Mesenchymal stem cell (in vitro differentiated cells and primary cell): ENCODE data around the gene LHFPL6.

ENCODE experiments used
- DNase-seq: peaks from one replicate; pipeline ENCODE4 v3.0.0-alpha.2; 2013
- H2AFZ ChIP-seq: one replicate; pipeline ENCODE4 v1.6.1; 2013; ENCODE audit warnings: low read depth, mild to moderate bottlenecking, control low read depth, inconsistent platforms, low read length, moderate library complexity
- H2AK5ac ChIP-seq: 2 replicates; pipeline ENCODE4 v1.6.1; 2013; ENCODE audit warnings: low read length, moderate library complexity, mild to moderate bottlenecking, inconsistent platforms; ENCODE audit not compliant: severe bottlenecking
- H2BK120ac ChIP-seq: one replicate; pipeline ENCODE4 v1.6.1; 2013; ENCODE audit warnings: low read depth, mild to moderate bottlenecking, inconsistent platforms, low read length, moderate library complexity
- H2BK12ac ChIP-seq, 2 experiments: one replicate each; pipeline ENCODE4 v1.6.1; 2013; ENCODE audit warnings: inconsistent platforms in 2 of 2, low read length in 2 of 2, mild to moderate bottlenecking in 2 of 2, moderate library complexity in 2 of 2, control low read depth in 1 of 2
- H2BK15ac ChIP-seq: one replicate; pipeline ENCODE4 v1.6.1; 2013; ENCODE audit warnings: mild to moderate bottlenecking, low read depth, inconsistent platforms; ENCODE audit not compliant: poor library complexity, severe bottlenecking
- H2BK5ac ChIP-seq: 2 replicates; pipeline ENCODE4 v1.6.1; 2013; ENCODE audit warnings: low read depth, mild to moderate bottlenecking, low read length, control low read depth, inconsistent platforms; ENCODE audit not compliant: poor library complexity, severe bottlenecking
- H3K14ac ChIP-seq, 2 experiments: one replicate each; pipeline ENCODE4 v1.6.1; 2013; ENCODE audit warnings: inconsistent platforms in 2 of 2, low read length in 2 of 2, control low read depth in 1 of 2, mild to moderate bottlenecking in 1 of 2, moderate library complexity in 1 of 2
- H3K18ac ChIP-seq, 2 experiments: one replicate each; pipeline ENCODE4 v1.6.1; 2013; ENCODE audit warnings: inconsistent platforms in 2 of 2, low read length in 2 of 2, control low read depth in 1 of 2, low read depth in 1 of 2, mild to moderate bottlenecking in 1 of 2
- H3K23ac ChIP-seq, 2 experiments: one replicate each; pipeline ENCODE4 v1.6.1; 2013; ENCODE audit warnings: inconsistent platforms in 2 of 2, low read length in 2 of 2, mild to moderate bottlenecking in 2 of 2, moderate library complexity in 2 of 2, control low read depth in 1 of 2
- H3K27ac ChIP-seq: 2 replicates; pipeline ENCODE4 v1.5.1; 2013; ENCODE audit warnings: mild to moderate bottlenecking, moderate library complexity, low read length, control low read depth, inconsistent platforms; ENCODE audit not compliant: poor library complexity, severe bottlenecking
- H3K27me3 ChIP-seq, 2 experiments: 2 replicates each; pipeline versions ENCODE4 v1.6.1 to v1.7.0; 2013; ENCODE audit warnings: low read length in 2 of 2, mild to moderate bottlenecking in 2 of 2, moderate library complexity in 2 of 2, control low read depth in 1 of 2, inconsistent platforms in 1 of 2; ENCODE audit not compliant: control insufficient read depth in 1 of 2, insufficient read depth in 1 of 2
- H3K36me3 ChIP-seq, 2 experiments: 2 replicates each; pipeline versions ENCODE4 v1.6.1 to v1.7.0; 2013; ENCODE audit warnings: low read length in 2 of 2, control low read depth in 1 of 2, inconsistent platforms in 1 of 2, low read depth in 1 of 2, mild to moderate bottlenecking in 1 of 2; ENCODE audit not compliant: insufficient read depth in 2 of 2, control insufficient read depth in 1 of 2
- H3K4ac ChIP-seq, 2 experiments: one replicate each; pipeline ENCODE4 v1.6.1; 2013; ENCODE audit warnings: inconsistent platforms in 2 of 2, low read length in 2 of 2, mild to moderate bottlenecking in 2 of 2, moderate library complexity in 2 of 2, control low read depth in 1 of 2, low read depth in 1 of 2
- H3K4me1 ChIP-seq: 2 replicates; pipeline ENCODE4 v1.6.1; 2013; ENCODE audit warnings: low read depth, low read length, control low read depth; ENCODE audit not compliant: control insufficient read depth, insufficient read depth
- H3K4me2 ChIP-seq: 2 replicates; pipeline ENCODE4 v1.6.1; 2013; ENCODE audit warnings: low read length, mild to moderate bottlenecking, inconsistent platforms; ENCODE audit not compliant: poor library complexity, severe bottlenecking
- H3K4me3 ChIP-seq, 2 experiments: 2 replicates each; pipeline versions ENCODE4 v1.5.1 to v1.7.0; 2013; ENCODE audit warnings: low read length in 2 of 2, mild to moderate bottlenecking in 2 of 2, control low read depth in 1 of 2, low read depth in 1 of 2; ENCODE audit not compliant: insufficient read depth in 1 of 2
- H3K79me1 ChIP-seq: replicated peaks from 2 replicates; pipeline ENCODE4 v1.6.1; 2013; ENCODE audit warnings: mild to moderate bottlenecking, control low read depth, low read length, inconsistent platforms; ENCODE audit not compliant: poor library complexity, severe bottlenecking
- H3K9ac ChIP-seq: 2 replicates; pipeline ENCODE4 v1.7.0; 2013; ENCODE audit warnings: mild to moderate bottlenecking, low read length, moderate library complexity
- H3K9me3 ChIP-seq: 2 replicates; pipeline ENCODE4 v1.7.0; 2013; ENCODE audit warnings: mild to moderate bottlenecking, low read length; ENCODE audit not compliant: control insufficient read depth
- H4K8ac ChIP-seq: one replicate; pipeline ENCODE4 v1.6.1; 2013; ENCODE audit warnings: inconsistent platforms, mild to moderate bottlenecking, low read length, moderate library complexity
- H4K91ac ChIP-seq: one replicate; pipeline ENCODE4 v1.6.1; 2013; ENCODE audit warnings: mild to moderate bottlenecking, low read length, inconsistent platforms
- WGBS: methylation state at CpG from one replicate; pipeline ENCODE4 v1.1.7; 2013; ENCODE audit warnings: mixed read lengths; 5-methylcytosine and 5-hydroxymethylcytosine counted together

The LHFPL6 gene

GRCh38 chr13:39376076-39376475, 226.9 kb downstream of the LHFPL6 start:
- Histone ChIP-seq H2BK15ac (no peak overlapping the region), H2BK120ac (no peak overlapping the region), H3K18ac (no peak overlapping the region), H3K14ac (no peak overlapping the region), H3K36me3 (no peaks in the 10 kb centered on the region), H3K23ac (no peak overlapping the region), H2AFZ (no peak overlapping the region), H3K4me3 (no peak overlapping the region), H4K8ac (no peak overlapping the region), H3K27ac (no peak overlapping the region), H2AK5ac (no peak overlapping the region), H2BK12ac (no peak overlapping the region), H3K4me2 (no peak overlapping the region), H4K91ac (no peak overlapping the region), H3K79me1 (peaks cover 3% of the 10 kb centered on the region), H3K9me3 (no peaks in the 10 kb centered on the region), H2BK5ac (no peak overlapping the region), H3K9ac (no peak overlapping the region), H3K4me1 (no peaks in the 10 kb centered on the region), H3K4ac (no peak overlapping the region), H3K27me3 (no peaks in the 10 kb centered on the region)
- no peak for DNase-seq

GRCh38 chr13:39375601-39376000, 227.4 kb downstream of the LHFPL6 start:
- Histone ChIP-seq H2BK12ac (no peak overlapping the region), H2BK5ac (no peak overlapping the region), H2BK15ac (no peak overlapping the region), H2AFZ (no peak overlapping the region), H3K4me3 (no peak overlapping the region), H3K27me3 (no peaks in the 10 kb centered on the region), H3K9me3 (no peaks in the 10 kb centered on the region), H3K4ac (no peak overlapping the region), H3K14ac (no peak overlapping the region), H3K18ac (no peak overlapping the region), H4K91ac (no peak overlapping the region), H2BK120ac (no peak overlapping the region), H3K36me3 (no peaks in the 10 kb centered on the region), H3K23ac (no peak overlapping the region), H2AK5ac (no peak overlapping the region), H3K4me1 (no peaks in the 10 kb centered on the region), H3K9ac (no peak overlapping the region), H4K8ac (no peak overlapping the region), H3K79me1 (peaks cover 4% of the 10 kb centered on the region), H3K4me2 (no peak overlapping the region), H3K27ac (no peak overlapping the region)
- WGBS: 92% methylated on average over 1 of the region's 3 CpGs
- DNase-seq: no peak

GRCh38 chr13:39374741-39375189, 228.2 kb downstream of the LHFPL6 start:
- Histone ChIP-seq H2BK5ac (no peak overlapping the region), H4K8ac (no peak overlapping the region), H3K4me3 (no peak overlapping the region), H4K91ac (no peak overlapping the region), H2AK5ac (no peak overlapping the region), H3K27me3 (no peaks in the 10 kb centered on the region), H3K14ac (no peak overlapping the region), H3K36me3 (no peaks in the 10 kb centered on the region), H3K23ac (no peak overlapping the region), H3K4me1 (no peaks in the 10 kb centered on the region), H3K18ac (no peak overlapping the region), H3K4me2 (no peak overlapping the region), H2AFZ (no peak overlapping the region), H3K9me3 (no peaks in the 10 kb centered on the region), H3K27ac (no peak overlapping the region), H2BK12ac (no peak overlapping the region), H2BK15ac (no peak overlapping the region), H3K79me1 (peaks cover 7% of the 10 kb centered on the region), H2BK120ac (no peak overlapping the region), H3K4ac (no peak overlapping the region), H3K9ac (no peak overlapping the region)
- WGBS: 90% methylated on average over 3 of the region's 3 CpGs
- DNase-seq: no peak

GRCh38 chr13:39373145-39373544, 229.8 kb downstream of the LHFPL6 start:
- WGBS: 89% methylated on average over 3 of the region's 3 CpGs
- no peak overlapping the region for H3K4ac ChIP-seq
- H3K4me1 ChIP-seq: no peaks in the 10 kb centered on the region
- H2AFZ ChIP-seq: no peak overlapping the region
- no peak overlapping the region for H3K4me2 ChIP-seq
- H3K27me3 ChIP-seq: no peaks in the 10 kb centered on the region
- H3K79me1 ChIP-seq: peaks cover 7% of the 10 kb centered on the region
- H3K9ac ChIP-seq: no peak overlapping the region
- H3K4me3 ChIP-seq: no peak overlapping the region
- peak overlapping the region in 1 of 2 experiments; percentile 55 for H3K18ac ChIP-seq
- no peak for DNase-seq
- no peaks in the 10 kb centered on the region for H3K36me3 ChIP-seq
- no peak overlapping the region for H2BK12ac ChIP-seq
- no peak overlapping the region for H3K23ac ChIP-seq
- no peak overlapping the region for H2BK120ac ChIP-seq
- H3K9me3 ChIP-seq: no peaks in the 10 kb centered on the region
- no peak overlapping the region for H4K91ac ChIP-seq
- H3K27ac ChIP-seq: no peak overlapping the region
- H3K14ac ChIP-seq: no peak overlapping the region
- no peak overlapping the region for H2BK5ac ChIP-seq
- H4K8ac ChIP-seq: no peak overlapping the region
- H2AK5ac ChIP-seq: no peak overlapping the region
- H2BK15ac ChIP-seq: no peak overlapping the region
